ENCODE results near the gene GNRHR. TPM values are rescaled to one million over a fixed set of nuclear protein-coding genes. Genes with fewer than 3 reads are reported as not detected.
A peak's percentile ranks its signal among the peaks of the same experiment; 100 is the strongest.

GNRHR gene
- total and polyA plus RNA-seq, 2 experiments from 2014 or later, result 0.10 TPM; not detected in 1

- no peaks in the 10 kb centered on the region for H3K27me3 ChIP-seq (ENCODE audit: insufficient read depth)
- H3K36me3 ChIP-seq (ENCODE audit: insufficient read depth), result no peaks in the 10 kb centered on the region
- Mint-ChIP-seq H3K4me1 (peaks cover 25% of the 10 kb centered on the region), H3K36me3 (ENCODE audit: low read depth) (peaks cover 31% of the 10 kb centered on the region), H3K27me3 (ENCODE audit: insufficient read depth, low read depth, poor library complexity) (peaks cover 2% of the 10 kb centered on the region), H3K4me3 (no peak overlapping the region), H3K9me3 (peaks cover 3% of the 10 kb centered on the region; the same call in 1 of the 3 replicates), H3K27ac (no peak overlapping the region)
- no peaks in the 10 kb centered on the region for H3F3A ChIP-seq (replicated peaks; ENCODE audit: low read depth)
- H3K4me2 ChIP-seq, result no peak overlapping the region
- H3K27ac ChIP-seq (ENCODE audit: low read depth), result no peak overlapping the region
- no peak overlapping the region for H3K4me3 ChIP-seq
- peak; percentile 97 for ATAC-seq
- no peaks in the 10 kb centered on the region for H3K4me1 ChIP-seq (ENCODE audit: insufficient read depth)
- peaks cover 12% of the 10 kb centered on the region; the same call in 1 of the 2 replicates for H3K9me2 ChIP-seq (ENCODE audit: insufficient read depth)
- H4K20me1 ChIP-seq (replicated peaks; ENCODE audit: insufficient read depth), result no peaks in the 10 kb centered on the region
- no peaks in the 10 kb centered on the region for H3K79me2 ChIP-seq (replicated peaks; ENCODE audit: insufficient read depth)
- TF ChIP-seq CREB1 (CRISPR knock-in tag; IDR thresholded peaks at IDR 0.05; ENCODE audit: low read depth) (no peak), JUNB (IDR thresholded peaks at IDR 0.05; ENCODE audit: unreplicated experiment) (no peak), CTCF (conservative IDR thresholded peaks at IDR 0.05; ENCODE audit: low read depth in 2 of 2) (peak; percentile 74 to 90), STAT1 (IDR thresholded peaks at IDR 0.05; ENCODE audit: unreplicated experiment) (no peak), ZNF462 (CRISPR knock-in tag; IDR thresholded peaks at IDR 0.05) (no peak)
- DNase-seq (ENCODE audit: low spot score), result peak; percentile 78
- H2AFZ ChIP-seq, result no peak overlapping the region
Measured at GRCh38 chr4:67723949-67724348, 30.2 kb downstream of the GNRHR start.

All from GM23338 (cell line).